GM13976 (cell line): ENCODE measurements around the gene RUNDC1.

Experiments used
- DNase-seq: peaks from one replicate; pipeline ENCODE4 v3.0.0; 2012; ENCODE audit warnings: low spot score
- in situ Hi-C: fragments of 300-500 bp; cut with MboI; formaldehyde crosslinking; loops from one replicate; pipeline ENCODE4 v1.12.0; 2022; ENCODE audit warnings: low sequenced_read_pairs, mixed read lengths, inconsistent platforms; ENCODE audit not compliant: unreplicated experiment
- TF ChIP-seq, protein P1 (sequence below): IDR thresholded peaks from 2 replicates; pipeline ENCODE4 v1.5.1; 2012; ENCODE audit warnings: borderline replicate concordance, mild to moderate bottlenecking; ENCODE audit not compliant: insufficient read depth; ENCODE audit errors: extremely low read depth, missing control alignments, control extremely low read depth

Gene RUNDC1

DNA sequence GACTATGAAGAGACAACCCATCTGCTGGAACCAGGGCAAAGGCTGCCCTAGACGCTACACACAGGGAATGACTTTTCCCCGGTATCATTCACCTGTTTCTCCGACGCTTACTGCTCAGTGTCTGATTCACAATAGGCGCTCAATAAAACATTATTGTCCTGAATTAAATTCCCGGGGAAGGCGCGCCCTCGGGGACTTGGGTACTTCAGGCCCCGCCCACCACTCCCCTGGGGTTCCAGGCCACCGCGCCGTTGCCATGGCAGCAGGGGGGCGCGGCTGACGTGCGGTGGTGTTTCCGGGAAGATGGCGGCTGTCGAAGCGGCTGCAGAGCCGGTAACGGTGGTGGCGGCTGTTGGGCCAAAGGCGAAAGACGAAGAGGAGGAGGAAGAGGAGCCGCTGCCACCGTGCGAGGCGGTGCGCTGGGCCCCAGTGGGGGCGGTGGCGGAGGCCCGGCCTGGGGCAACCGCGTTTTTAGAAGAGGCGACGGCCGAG is at the start of gene RUNDC1:
Gene RUNDC1 (plus strand): TSS at position 292 of the 492 bp plus-strand sequence. CDS start 12 bp downstream, at position 304.
- peak; percentile 97 for DNase-seq
- TF ChIP-seq, protein P1, sequence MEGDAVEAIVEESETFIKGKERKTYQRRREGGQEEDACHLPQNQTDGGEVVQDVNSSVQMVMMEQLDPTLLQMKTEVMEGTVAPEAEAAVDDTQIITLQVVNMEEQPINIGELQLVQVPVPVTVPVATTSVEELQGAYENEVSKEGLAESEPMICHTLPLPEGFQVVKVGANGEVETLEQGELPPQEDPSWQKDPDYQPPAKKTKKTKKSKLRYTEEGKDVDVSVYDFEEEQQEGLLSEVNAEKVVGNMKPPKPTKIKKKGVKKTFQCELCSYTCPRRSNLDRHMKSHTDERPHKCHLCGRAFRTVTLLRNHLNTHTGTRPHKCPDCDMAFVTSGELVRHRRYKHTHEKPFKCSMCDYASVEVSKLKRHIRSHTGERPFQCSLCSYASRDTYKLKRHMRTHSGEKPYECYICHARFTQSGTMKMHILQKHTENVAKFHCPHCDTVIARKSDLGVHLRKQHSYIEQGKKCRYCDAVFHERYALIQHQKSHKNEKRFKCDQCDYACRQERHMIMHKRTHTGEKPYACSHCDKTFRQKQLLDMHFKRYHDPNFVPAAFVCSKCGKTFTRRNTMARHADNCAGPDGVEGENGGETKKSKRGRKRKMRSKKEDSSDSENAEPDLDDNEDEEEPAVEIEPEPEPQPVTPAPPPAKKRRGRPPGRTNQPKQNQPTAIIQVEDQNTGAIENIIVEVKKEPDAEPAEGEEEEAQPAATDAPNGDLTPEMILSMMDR, result no peak
- in situ Hi-C loops, result no loop called here

DNA sequence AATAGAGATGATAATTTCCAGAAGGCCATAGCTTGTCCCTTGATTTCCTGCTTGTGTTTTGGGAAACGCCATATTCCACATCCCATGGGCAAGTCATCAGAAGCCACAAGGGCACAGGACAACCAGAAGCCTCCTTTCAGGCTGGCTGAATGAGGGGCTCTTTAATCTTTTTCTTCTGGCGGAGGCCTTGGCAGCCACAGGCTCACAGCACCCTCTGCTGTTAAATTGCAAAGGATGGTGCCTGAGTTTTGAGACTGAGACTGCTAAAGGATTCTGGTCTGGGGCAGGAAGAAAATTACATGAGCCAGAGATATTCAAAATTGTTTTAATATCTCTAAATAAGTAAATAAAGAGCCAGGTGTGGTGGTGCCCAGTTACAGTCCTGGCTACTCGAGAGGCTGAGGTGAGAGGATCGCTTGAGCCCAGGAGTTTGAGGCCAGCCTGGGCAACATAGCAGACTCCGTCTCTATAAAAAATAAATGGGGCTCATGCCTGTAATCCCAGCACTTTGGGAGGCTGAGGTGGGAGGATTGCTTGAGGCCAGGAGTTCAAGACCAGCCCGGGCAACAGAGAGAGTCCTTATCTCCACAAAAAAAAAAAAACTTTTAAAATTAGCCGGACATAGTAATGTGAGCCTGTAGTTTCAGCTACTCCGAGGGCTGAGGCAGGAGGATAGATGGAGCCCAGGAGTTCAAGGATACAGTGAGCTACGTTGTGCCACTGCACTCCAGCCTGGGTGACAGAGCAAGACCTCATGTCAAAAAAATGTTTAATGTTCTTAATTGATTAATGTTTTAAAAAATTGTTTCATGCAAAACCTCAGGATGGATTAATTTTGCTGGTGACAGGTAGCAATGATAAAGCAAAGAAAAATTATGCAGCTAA is 42.4 kb upstream of the RUNDC1 start:
- DNase-seq, result peak; percentile 59
- in situ Hi-C loops, result no loop called here
- TF ChIP-seq, protein P1, result peak; percentile 43

DNA sequence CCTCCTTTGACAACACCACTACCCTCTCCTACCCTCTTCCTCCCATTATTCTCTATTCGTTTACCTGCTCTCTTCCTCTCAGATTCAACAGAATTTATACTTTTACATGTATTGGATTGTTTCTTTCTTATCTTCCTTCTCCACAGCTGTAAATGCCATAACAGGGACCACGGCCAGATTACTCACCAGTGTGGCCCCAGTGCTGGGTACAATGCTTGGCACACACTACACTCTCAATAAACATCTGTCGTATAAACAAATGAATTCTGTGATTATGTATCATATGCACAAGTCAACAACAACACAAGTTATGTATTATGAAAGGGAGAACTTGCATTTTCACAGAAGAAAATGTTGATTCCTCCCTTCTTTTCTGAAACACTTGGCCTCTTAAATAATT is 36.2 kb upstream of the RUNDC1 start:
- DNase-seq, result no peak
- in situ Hi-C loops, result no loop called here
- TF ChIP-seq, protein P1, result no peak

DNA sequence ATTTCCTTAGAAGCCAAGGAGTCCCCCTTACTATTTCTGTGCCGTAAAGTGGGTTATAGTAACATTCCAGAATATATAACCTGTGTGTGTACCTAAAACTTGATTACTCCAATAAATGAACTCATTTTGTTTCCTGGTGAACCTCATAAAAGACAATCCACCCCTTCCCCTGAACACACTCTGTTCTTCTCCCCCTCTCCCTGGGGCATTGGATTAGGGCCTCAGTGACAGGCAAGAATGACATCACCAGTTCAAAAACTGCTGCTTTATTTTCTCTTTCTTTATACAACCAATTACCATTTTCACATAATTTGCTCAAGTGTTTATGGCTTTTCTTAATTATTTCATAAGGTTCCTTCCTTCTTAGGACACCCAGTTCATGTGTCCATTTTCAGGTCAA is 33.6 kb upstream of the RUNDC1 start:
- TF ChIP-seq, protein P1, result no peak
- DNase-seq, result no peak
- in situ Hi-C loops, result no loop called here

DNA sequence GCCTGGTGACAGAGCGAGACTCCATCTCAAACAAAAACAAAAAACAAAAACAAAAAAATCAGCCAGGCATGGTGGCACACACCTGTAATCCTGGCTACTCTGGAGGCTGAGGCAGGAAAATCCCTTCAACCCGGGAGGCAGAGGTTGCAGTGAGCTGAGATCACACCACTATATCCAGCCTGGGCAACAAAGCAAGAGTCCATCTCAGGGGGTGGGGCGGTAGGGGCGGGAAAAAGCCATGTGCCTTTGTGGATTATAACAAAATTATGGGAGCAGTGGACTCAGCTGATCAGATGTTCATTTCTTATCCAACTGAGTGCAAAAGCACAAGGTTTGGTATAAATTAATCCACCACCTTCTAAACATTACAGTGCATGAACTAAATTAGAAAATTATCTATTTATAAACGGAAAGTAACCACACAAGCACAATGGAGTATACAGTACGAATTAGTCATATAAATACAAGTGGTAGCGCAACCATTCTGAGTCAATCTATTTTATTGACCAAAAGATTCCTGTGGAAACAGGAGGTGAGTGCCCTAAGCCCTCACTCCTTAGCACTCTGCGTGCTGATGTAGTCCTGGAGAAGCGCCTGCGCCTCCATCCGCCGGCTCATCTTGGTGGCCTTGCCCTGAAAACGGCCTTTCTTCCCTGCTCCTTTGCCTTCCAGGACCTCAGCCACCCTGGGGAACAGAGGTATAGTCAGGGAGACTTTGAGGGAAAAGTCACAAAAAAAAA is 30.2 kb upstream of the RUNDC1 start:
- TF ChIP-seq, protein P1, result no peak
- DNase-seq, result no peak
- in situ Hi-C loops, result no loop called here

DNA sequence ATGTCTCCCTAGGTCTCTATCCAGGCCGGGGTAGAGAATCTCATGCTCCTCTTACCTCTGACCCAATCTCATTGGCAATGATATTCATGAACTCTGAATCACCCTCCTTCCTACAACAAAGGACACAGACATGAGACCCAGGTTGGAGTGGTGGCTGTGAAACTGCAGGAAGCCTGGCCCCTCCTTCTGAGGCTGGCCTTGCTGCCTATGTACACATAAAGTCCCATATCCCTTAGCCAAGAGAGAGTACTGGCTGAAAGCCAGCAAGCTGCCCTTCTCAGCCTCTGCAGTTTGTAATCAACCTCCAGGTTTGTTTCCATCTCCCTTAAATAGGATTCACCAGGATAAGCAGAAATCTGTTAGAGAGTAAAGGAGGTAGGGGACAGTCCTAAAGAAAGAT is 26.7 kb upstream of the RUNDC1 start:
- in situ Hi-C loops, result no loop called here
- TF ChIP-seq, protein P1, result no peak
- DNase-seq, result no peak
